ENCODE data around the gene CTSK.
"Not testable (repeated sequence)": the region's sequence is repeated elsewhere in the genome, so short reads cannot be mapped to it uniquely, and the experiment has no call there.

Gene CTSK

GRCh38 chr1:150804671-150805070 is 3.4 kb downstream of the CTSK start:
- no peak for DNase-seq

- no peak for DNase-seq
These were observed 9.0 kb downstream of the CTSK start for GRCh38 chr1:150799089-150799488.

GRCh38 chr1:150798525-150798924 is 9.5 kb downstream of the CTSK start:
- peak; percentile 68 to 80 for DNase-seq

DNA sequence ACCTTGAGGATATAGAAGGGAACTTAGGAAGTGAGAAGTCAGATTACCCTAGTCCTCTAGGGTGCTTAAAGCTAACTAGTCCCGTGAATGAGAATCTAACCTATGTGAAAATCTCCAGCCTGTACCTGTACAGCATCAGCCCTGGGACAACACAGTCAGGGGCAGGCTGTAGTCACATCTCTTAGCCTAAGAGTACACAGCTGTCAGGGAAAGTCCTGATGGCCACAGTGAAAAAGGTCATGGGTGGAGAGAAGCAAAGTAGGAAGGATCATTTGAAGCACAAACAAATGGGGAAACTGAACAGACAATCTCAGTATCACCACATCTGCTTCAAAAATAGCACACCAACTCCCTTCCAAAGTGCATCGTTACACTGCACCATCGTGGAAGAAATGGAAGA is 11.7 kb downstream of the CTSK start:
- DNase-seq: no peak

DNA sequence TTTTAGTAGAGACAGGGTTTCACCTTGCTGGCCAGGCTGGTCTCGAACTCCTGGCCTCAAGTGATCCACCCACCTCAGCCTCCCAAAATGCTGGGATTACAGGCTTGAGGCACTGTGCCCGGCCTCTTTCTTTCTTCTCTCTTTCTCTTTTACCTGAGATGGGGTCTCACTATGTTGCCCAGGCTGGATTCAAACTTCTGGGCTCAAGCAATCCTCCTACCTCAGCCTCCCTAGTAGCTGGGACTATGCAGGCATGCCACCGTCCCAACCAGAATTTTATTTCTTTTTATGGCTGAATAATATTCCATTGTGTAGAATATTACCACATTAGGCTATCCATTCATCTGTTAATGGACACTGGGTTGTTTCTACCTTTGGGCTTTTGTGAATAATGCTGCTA is 14.3 kb downstream of the CTSK start:
- DNase-seq: not testable (repeated sequence)

DNA sequence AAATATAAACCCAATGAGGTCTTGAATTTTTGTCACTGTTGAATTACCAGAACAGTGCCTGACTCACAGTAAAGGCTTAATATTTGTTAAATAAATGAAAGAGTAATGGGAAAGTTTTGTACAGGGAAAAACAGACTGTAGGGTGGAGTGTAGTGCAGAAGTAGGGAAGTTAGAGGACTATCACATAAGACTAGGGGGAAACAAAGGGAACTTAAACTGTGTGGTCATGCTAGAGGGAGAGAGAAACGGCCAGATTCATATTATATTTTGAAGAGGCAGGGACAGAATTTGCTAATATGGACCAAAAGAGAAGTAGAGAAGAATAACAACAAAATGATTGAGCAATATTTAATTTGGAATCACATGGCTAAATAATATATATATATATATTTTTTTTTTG is 14.8 kb downstream of the CTSK start:
- no peak for DNase-seq

DNA sequence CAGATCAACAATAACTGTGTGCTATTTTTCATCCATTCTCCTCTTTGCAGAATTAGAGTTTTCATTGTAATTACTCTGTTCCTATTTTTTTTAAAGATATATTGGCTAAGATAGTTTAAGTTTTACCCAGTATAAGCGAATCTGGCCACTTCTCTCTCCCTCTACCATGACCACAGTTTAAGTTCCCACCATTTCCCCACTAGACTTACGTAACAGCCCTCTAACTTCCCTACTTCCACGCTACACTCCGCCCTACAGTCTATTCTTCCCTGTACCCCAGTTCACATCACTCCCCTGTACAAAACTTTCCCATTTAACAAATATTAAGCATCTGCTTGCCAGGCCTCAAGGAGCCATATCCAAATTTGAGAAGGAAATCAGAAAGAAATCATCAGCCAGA is 16.5 kb downstream of the CTSK start:
- DNase-seq: no peak

DNA sequence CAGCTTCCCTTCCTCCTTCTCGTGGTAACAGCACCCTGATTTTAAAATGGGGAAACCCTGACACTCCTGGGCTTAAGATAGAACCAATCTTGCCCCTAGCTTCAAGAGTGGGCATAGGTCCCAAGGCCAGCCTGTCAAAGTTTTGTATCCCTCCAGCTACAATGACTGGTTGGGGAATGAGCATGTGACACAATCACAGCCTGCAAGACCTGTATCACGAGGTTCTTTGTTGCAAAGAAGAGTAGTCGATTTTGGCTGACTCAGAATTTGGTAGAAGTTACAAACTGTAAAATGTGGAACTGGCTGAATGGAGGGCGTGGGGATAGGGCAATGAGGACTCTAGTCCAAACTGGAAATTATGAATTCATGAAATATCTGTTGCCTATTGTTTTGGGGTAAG is 18.7 kb downstream of the CTSK start:
- no peak for DNase-seq

- DNase-seq: no peak
These were observed 19.1 kb downstream of the CTSK start for GRCh38 chr1:150788946-150789345.

GRCh38 chr1:150787455-150787854 is 20.6 kb downstream of the CTSK start:
- DNase-seq: no peak

- DNase-seq: no peak
These were observed 27.6 kb downstream of the CTSK start for GRCh38 chr1:150780510-150780909.

DNA sequence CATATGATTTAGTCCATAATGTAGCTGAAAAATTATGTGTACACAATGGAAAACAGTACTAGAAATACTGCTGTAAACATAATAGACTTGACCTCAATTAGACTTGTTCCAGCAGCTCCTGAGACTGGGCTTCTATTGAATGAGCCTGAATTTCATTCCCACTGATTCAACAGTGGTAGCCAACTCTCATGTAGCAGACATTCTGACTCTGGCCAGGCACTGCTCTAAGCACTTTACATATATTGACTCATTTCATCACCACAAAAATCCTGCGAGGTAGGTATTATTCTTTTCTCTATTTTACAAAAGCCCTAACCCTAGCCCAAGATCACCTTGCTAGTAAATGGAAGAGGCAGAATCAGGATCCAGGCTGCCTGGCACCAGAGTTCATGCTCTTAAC is 29.7 kb downstream of the CTSK start:
- DNase-seq: peak; percentile 34 to 65

DNA sequence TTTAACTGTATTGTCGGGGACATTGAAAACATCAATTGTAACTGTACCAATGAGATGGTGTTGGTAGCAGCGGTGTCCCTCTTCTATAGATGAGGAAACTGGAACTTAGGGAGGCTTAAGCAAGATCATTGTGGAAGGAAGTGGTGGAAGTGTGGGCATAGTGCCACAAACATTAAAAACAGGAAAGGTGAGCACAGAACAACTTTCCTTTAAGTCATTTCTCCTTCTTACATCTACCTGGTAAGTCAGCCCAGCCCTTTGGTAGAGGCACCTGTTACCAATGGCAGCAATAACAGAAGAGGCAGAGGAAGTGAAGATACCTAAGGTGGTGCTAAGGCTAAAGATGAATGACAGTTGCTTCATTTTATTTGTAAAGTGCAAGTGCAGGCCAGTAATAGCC is 30.5 kb downstream of the CTSK start:
- DNase-seq: no peak

DNA sequence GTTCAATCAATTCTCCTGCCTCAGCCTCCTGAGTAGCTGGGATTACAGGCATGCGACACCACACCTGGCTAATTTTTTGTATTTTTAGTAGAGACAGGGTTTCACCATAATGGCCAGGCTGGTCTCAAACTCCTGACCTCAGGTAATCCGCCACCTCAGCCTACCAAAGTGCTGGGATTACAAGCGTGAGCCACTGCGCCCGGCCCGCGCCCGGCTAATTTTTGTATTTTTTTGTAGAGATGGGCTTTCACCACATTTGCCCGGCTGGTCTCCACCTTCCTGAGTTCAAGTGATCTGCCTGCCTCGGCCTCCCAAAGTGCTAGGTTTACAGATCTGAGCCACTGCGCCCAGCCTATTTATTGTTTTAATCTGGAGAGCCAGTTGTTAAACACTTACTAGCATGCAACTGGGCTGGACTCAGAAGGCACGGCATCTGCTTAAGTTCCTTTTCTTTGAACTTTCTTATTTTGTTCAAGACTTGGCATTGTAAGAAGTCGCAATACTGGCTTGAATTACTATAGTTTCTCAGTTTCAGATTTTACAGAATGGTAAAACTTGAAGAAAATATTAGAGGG is 32.0 kb downstream of the CTSK start:
- not testable (repeated sequence) for DNase-seq

DNA sequence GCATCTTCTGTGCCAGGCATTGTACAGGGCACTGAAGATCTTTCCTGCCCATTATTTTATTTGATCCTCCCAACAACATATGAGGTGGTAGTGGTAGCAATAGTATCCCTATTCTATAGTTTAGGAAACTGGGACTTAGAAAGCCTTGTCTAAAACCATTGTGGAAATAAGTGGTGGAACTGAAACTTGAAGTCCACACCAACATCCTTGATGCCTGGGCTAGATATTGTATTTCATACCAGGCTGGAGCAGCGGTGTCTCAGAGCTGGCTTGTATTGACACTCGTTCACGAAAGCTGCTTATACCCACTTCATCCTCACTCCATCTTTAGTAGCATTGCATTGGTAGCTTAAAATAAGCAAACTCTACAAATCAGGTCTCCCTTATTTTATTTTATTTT is 32.8 kb downstream of the CTSK start:
- DNase-seq: no peak

- DNase-seq: no peak
These were observed 35.7 kb downstream of the CTSK start for GRCh38 chr1:150772326-150772725.

- DNase-seq: not testable (repeated sequence)
These were observed 40.4 kb downstream of the CTSK start for GRCh38 chr1:150767704-150768103.

DNA sequence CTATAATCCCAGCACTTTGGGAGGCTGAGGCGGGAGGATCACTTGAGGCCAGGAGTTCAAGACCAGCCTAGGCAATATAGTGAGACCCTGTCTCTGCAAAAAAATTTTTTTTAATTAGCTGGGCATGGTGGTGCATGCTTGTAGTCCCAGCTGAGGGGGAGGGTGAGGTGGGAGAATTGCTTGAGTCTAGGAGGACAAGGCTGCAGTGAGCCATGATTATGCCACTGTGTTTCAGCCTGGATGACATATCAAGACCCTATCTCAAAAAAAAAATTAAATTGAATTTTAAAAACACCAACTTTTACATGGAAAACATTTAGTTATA is 42.1 kb downstream of the CTSK start:
- DNase-seq: not testable (repeated sequence)

- no peak for DNase-seq
These were observed 42.6 kb downstream of the CTSK start, which contains the start of gene CTSS for GRCh38 chr1:150765296-150765976. CTSS (minus strand) TSS chr1:150765778; CDS start chr1:150764763, 1,015 bp downstream.

DNA sequence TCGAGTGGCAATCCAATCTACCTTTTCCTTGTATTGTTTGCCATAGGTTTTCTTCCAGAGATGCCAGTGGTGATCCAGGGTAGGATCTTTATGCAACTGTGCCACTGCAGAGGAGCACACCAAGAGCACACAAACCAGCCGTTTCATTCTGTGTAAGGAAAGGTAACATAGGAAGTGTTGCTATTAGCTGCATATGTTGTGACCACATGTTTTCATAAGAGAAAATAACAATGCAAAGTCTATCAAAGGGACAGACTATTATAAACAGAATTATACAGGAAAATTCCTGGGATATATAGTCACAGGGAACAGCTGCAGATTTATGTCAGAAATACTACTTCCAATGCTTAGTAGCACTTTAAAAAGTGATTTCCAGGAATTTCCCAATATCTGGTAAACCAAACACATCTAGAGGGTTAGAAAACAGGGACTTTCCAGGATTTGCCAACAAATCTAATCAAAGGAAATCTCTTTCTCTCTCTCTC is 43.4 kb downstream of the CTSK start:
- no peak for DNase-seq

DNA sequence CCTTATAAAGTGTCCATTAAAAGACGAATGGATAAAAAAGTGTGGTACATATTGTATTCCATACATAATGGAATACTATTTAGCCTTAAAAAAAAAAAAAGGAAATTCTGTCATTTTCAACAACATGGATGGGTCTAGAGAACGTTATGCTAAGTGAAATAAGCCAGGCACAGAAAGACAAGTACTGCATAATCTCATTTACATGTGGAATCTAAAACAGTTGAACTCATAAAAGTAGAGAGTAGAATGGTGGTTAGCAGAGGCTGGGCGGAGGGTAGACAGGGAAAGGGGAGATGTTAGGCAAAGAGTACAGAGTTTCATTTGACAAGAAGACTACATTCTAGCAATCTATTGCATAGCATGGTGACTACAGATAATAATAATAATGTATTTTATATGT is 45.0 kb downstream of the CTSK start:
- DNase-seq: no peak

DNA sequence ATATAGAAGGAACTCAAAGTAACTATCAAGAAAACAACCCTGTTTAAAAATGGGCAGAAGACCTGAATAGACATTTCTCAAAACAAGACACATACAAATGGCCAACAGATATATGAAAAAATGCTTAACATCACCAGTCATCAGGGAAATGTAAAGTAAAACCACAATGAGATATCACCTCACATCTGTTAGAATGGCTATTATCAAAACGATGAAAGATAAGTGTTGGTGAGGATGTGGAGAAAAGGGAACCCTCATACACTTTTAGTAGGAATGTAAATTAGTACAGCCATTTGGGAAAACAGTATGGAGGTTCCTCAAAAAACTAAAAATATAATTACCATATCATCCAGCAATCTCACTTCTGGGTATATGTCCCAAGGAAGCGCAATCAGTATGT is 45.5 kb downstream of the CTSK start:
- no peak for DNase-seq

DNA sequence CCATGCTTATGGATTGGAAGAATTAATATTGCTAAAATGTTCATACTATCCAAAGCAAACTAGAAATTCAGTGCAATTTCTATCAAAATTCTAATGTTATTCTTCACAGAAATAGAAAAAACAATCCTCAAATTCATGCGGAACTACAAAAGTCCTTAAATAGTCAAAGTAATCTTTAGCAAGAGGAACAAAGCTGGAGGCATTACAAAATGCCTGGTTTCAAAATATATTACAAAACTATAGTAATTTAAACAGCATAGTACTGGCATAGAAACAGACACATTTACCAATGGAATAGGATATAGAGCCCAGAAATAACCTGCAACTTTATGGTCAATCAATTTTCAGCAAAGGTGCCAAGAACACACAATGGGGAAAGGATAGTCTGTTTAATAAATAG is 46.3 kb downstream of the CTSK start:
- no peak for DNase-seq

GRCh38 chr1:150760013-150760412 is 48.0 kb downstream of the CTSK start:
- no peak for DNase-seq

DNA sequence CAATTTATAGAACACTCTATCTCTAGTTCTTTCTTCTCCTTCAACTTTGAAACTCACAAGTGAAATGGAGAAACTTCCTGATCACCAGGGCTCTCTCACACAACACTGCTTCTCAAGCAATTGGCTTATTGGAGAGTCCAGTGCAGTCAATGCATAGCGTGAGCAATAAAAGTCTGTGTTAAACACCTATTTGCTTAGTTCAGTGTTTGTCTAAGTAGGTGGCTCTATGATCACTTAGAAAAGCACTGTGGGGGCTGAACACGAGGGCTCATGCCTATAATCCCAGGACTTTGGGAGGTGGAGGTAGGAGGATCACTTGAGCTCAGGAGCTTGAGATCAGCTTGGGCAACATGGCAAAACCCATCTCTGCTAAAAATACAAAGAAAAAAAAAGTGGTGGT is 54.6 kb downstream of the CTSK start:
- no peak for DNase-seq
